Measurements from ENCODE around the gene TMEM62. TPM values are rescaled to one million over a fixed set of nuclear protein-coding genes. Genes with fewer than 3 reads are reported as not detected.
"Not testable (repeated sequence)": the region's sequence is repeated elsewhere in the genome, so short reads cannot be mapped to it uniquely, and the experiment has no call there.

TMEM62 gene
- total and polyA plus RNA-seq, 2 experiments from 2014 or later = 17.3 to 34.0 TPM

DNA sequence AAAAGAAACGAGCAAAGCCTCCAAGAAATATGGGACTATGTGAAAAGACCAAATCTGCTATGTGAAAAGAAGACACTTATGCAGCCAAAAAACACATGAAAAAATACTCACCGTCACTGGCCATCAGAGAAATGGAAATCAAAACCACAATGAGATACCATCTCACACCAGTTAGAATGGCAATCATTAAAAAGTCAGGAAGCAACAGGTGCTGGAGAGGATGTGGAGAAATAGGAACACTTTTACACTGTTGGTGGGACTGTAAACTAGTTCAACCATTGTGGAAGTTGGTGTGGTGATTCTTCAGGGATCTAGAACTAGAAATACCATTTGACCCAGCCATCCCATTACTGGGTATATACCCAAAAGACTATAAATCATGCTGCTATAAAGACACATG is 43.8 kb downstream of the TMEM62 start:
- H3K4me1 ChIP-seq (ENCODE audit: insufficient read depth); H3K27ac ChIP-seq; H4K20me1 ChIP-seq (ENCODE audit: insufficient read depth, poor library complexity, severe bottlenecking); H3K36me3 ChIP-seq (replicated peaks; ENCODE audit: insufficient read depth, low read depth); H2AFZ ChIP-seq; H3K79me2 ChIP-seq; H3K4me2 ChIP-seq; H3K4me3 ChIP-seq; H3K9me2 ChIP-seq (replicated peaks; ENCODE audit: insufficient read depth); H3K27me3 ChIP-seq; DNase-seq (ENCODE audit: low spot score); H3K9me3 ChIP-seq (ENCODE audit: low read depth): not testable (repeated sequence)
- WGBS (ENCODE audit: low lambda C conversion rate, missing lambda C conversion rate) = 98% methylated on average over 2 of the region's 2 CpGs

GRCh38 chr15:43183270-43183669 is 49.9 kb downstream of the TMEM62 start:
- H3K4me3 ChIP-seq = no peak overlapping the region
- H4K20me1 ChIP-seq (ENCODE audit: insufficient read depth, poor library complexity, severe bottlenecking) = no peaks in the 10 kb centered on the region
- H3K79me2 ChIP-seq = peaks cover 12% of the 10 kb centered on the region
- H3K4me2 ChIP-seq = no peak overlapping the region
- H3K4me1 ChIP-seq (ENCODE audit: insufficient read depth) = peaks cover 11% of the 10 kb centered on the region
- H3K9me3 ChIP-seq (ENCODE audit: low read depth) = no peaks in the 10 kb centered on the region
- no peaks in the 10 kb centered on the region for H3K36me3 ChIP-seq (replicated peaks; ENCODE audit: insufficient read depth, low read depth)
- H2AFZ ChIP-seq = no peak overlapping the region
- 92% methylated on average over 3 of the region's 3 CpGs for whole genome bisulfite sequencing (ENCODE audit: low lambda C conversion rate, missing lambda C conversion rate)
- no peak for TF ChIP-seq CTCF (IDR thresholded peaks at IDR 0.05; ENCODE audit: poor library complexity)
- no peak for TF ChIP-seq EZH2phosphoT487 (IDR thresholded peaks at IDR 0.05; ENCODE audit: low read depth, severe bottlenecking, unreplicated experiment)
- TF ChIP-seq EZH2 (IDR thresholded peaks at IDR 0.05; ENCODE audit: borderline replicate concordance) = no peak
- no peak overlapping the region for H3K27ac ChIP-seq
- no peaks in the 10 kb centered on the region for H3K9me2 ChIP-seq (replicated peaks; ENCODE audit: insufficient read depth)
- DNase-seq (ENCODE audit: low spot score) = no peak
- H3K27me3 ChIP-seq = no peaks in the 10 kb centered on the region

DNA sequence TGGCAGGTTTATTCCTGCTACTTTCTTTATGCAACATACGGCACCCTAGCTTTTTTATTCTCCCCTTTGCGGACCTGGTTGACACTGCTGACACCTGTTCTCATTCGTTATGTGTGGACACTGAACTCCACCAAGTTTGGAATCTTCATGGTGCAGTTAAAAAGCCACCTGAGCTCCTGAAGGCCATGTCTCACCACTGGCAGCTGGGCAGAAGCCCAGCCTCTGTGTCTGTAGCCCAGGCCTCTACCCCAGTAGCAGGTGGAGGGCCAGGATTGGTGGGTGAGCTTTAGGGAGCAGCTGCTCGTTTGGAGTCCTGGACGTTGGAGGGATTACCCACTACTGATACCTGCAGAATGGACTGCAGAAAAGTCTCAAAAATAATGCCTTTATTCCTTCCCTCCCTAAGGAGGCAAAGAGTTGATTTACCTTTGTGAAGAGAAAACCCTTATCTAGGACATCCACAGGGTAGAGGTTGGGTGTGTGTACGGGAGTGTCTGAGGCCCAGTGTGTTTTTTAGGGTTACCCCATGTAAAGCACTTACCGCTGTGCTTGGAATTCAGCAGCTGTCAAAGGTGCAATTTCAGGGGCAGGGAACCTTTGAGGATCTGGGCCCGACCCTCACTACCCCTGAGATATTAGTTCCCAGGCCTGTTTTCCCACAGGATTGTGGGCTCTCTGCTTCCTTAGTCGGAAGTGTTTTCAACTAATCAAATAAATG is 51.2 kb downstream of the TMEM62 start:
- Histone ChIP-seq H3K9me3 (ENCODE audit: low read depth) (no peaks in the 10 kb centered on the region), H3K4me2 (peak overlapping the region; percentile 93), H3K4me1 (ENCODE audit: insufficient read depth) (peaks cover 11% of the 10 kb centered on the region), H3K4me3 (no peak overlapping the region), H3K79me2 (peaks cover 12% of the 10 kb centered on the region), H3K27ac (peak overlapping the region; percentile 64), H3K27me3 (no peaks in the 10 kb centered on the region), H2AFZ (peak overlapping the region; percentile 100), H4K20me1 (ENCODE audit: insufficient read depth, poor library complexity, severe bottlenecking) (no peaks in the 10 kb centered on the region), H3K36me3 (replicated peaks; ENCODE audit: insufficient read depth, low read depth) (no peaks in the 10 kb centered on the region), H3K9me2 (replicated peaks; ENCODE audit: insufficient read depth) (no peaks in the 10 kb centered on the region)
- TF ChIP-seq CTCF (IDR thresholded peaks at IDR 0.05; ENCODE audit: poor library complexity) (no peak), EZH2phosphoT487 (IDR thresholded peaks at IDR 0.05; ENCODE audit: low read depth, severe bottlenecking, unreplicated experiment) (no peak), EZH2 (IDR thresholded peaks at IDR 0.05; ENCODE audit: borderline replicate concordance) (no peak)
- WGBS (ENCODE audit: low lambda C conversion rate, missing lambda C conversion rate) = 64% methylated on average over 9 of the region's 9 CpGs
- DNase-seq (ENCODE audit: low spot score) = no peak

- peak; percentile 95 for DNase-seq (ENCODE audit: low spot score)
- H3K9me3 ChIP-seq (ENCODE audit: low read depth) = no peaks in the 10 kb centered on the region
- peak within 1 kb of the TSS; percentile 96 for H3K27ac ChIP-seq
- H3K4me1 ChIP-seq (ENCODE audit: insufficient read depth) = peaks cover 11% of the 10 kb centered on the region
- peak within 1 kb of the TSS; percentile 93 for H3K4me2 ChIP-seq
- peaks cover 12% of the 10 kb centered on the region for H3K79me2 ChIP-seq
- no peaks in the 10 kb centered on the region for H4K20me1 ChIP-seq (ENCODE audit: insufficient read depth, poor library complexity, severe bottlenecking)
- peak within 1 kb of the TSS; percentile 100 for H2AFZ ChIP-seq
- no peaks in the 10 kb centered on the region for H3K27me3 ChIP-seq
- TF ChIP-seq CTCF (IDR thresholded peaks at IDR 0.05; ENCODE audit: poor library complexity) (peak; percentile 56), EZH2 (IDR thresholded peaks at IDR 0.05; ENCODE audit: borderline replicate concordance) (no peak), EZH2phosphoT487 (IDR thresholded peaks at IDR 0.05; ENCODE audit: low read depth, severe bottlenecking, unreplicated experiment) (no peak)
- peak within 1 kb of the TSS; percentile 94 for H3K4me3 ChIP-seq
- no peaks in the 10 kb centered on the region for H3K36me3 ChIP-seq (replicated peaks; ENCODE audit: insufficient read depth, low read depth)
- H3K9me2 ChIP-seq (replicated peaks; ENCODE audit: insufficient read depth) = no peaks in the 10 kb centered on the region
- 0% methylated on average over 21 of the region's 69 CpGs for WGBS (ENCODE audit: low lambda C conversion rate, missing lambda C conversion rate)
These were observed 52.0 kb downstream of the TMEM62 start, which contains the start of gene CCNDBP1 for GRCh38 chr15:43185157-43186002. TSS of gene CCNDBP1 (plus strand) at chr15:43185403. CDS start at chr15:43185499, 96 bp downstream.

Measured in hepatocyte (in vitro differentiated cells).